Measurements from ENCODE around the gene ARHGEF17.

The ARHGEF17 gene

DNA sequence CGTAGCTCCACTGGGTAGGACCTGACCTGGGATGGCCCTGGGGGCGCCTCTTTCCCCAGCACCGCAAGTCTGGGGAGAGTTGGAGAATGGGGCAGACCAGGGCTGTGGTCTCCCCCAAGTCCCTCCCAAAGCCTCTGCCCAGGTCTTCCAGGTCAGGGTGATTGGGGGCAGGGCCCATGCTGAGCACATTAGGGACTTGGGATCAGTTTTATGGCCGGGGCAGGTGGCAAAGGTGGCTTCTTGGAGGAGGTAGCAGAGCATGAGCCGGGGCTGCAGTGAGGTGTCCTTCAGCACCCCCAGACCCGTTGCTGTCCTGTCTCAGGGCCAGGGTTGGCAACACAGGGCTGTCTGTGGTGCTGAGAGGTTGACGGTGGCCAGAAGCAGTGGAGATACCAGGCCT lies 74.1 kb downstream of the ARHGEF17 start:
- DNase-seq (ENCODE audit: low read depth in 3 of 3): no peak

DNA sequence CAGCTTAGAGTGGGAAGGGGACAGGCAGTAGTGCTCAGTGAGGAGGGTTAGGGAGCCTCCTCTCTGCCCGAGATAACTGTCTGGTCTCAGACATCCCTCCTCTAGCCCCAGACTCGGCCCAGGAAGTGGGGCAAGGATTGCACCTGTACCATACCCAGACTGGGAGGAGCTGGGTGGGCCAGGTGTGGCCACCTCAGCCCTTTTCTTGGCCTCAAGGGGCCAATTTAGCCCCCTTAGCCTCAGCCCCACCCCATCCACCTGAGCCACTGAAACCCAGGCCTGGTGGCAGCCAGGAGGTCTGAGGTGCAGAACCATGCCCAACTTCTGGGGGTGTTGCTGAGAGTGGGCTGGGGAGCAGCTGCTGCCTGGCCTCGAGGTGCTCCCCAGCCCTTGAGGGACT lies 74.7 kb downstream of the ARHGEF17 start:
- no peak for DNase-seq (ENCODE audit: low read depth in 3 of 3)

DNA sequence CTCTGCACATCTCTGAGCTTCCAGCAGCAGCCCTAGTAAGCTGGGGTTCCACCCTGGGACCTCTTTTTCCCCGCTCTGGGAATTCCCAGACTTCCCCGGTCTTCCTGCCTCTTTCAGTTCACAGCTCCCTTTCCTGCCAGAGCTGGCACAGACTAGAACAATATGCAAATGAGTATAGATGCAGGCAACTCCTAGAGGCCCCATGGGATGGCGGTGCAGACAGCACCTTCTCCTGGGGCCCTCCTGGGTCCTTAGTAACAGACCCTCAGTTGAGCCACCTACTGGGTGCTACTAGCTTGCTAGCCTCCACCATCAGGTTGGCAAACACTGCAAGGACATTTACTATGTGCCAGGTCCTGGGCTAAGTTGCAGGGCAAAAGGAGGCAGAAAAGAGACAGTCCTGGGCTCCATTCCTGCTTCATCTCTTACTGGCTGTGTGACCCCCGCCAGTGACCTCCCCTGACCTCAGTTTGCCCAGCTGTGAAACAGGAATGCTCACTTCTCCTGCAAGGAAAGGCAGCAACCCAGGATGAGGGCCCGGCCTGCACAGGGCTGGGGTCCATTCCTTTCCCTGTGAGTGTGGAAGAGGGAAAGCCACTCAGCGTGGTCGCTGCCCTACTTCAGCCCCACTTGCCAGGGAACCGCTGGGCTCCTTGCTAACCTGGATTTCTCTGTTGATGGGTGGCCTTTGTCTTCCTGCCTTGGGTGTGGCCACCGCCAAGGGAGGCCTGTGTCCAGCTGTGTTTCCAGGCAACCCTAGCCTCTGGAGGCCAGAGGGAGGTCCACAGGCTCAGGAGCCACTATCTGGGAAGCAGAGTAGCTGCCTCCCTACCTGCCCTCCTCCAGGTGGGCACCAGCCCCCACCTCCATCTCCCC lies 75.4 kb downstream of the ARHGEF17 start:
- no peak for DNase-seq (ENCODE audit: low read depth in 3 of 3)

DNA sequence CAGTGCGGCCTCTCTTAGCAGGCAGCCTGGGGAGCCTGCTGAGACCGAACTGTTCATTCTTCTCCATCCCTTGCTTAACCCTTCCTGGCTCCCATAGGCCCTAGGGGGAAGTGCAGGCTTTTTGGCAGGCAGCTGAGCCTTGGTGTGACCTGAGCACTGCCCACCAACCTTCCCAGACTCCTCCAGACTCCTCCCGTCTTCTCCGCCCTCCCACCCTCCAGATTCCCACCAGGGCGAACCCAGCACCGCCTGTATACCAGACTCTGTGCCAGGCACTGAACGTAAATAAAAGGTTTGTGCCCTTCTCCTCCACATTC lies 76.0 kb downstream of the ARHGEF17 start:
- DNase-seq (ENCODE audit: low read depth in 3 of 3): no peak

DNA sequence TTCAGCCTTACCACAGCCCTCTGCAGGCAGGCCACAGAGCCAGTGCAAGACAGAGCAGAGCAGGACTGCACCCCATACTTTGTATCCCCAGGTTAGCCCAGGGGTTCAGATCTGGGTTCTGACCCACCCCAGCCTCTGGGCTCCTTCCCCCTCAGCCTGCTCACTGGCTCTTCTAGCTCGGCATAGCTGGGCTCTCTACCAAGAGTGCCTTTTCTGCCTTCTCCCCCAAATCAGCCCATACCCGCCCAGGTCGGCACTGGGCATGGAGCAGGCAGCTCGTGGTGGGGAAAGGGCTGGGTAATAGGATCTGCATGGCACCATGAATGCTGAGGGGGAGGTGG lies 76.4 kb downstream of the ARHGEF17 start:
- no peak for DNase-seq (ENCODE audit: low read depth in 3 of 3)

DNA sequence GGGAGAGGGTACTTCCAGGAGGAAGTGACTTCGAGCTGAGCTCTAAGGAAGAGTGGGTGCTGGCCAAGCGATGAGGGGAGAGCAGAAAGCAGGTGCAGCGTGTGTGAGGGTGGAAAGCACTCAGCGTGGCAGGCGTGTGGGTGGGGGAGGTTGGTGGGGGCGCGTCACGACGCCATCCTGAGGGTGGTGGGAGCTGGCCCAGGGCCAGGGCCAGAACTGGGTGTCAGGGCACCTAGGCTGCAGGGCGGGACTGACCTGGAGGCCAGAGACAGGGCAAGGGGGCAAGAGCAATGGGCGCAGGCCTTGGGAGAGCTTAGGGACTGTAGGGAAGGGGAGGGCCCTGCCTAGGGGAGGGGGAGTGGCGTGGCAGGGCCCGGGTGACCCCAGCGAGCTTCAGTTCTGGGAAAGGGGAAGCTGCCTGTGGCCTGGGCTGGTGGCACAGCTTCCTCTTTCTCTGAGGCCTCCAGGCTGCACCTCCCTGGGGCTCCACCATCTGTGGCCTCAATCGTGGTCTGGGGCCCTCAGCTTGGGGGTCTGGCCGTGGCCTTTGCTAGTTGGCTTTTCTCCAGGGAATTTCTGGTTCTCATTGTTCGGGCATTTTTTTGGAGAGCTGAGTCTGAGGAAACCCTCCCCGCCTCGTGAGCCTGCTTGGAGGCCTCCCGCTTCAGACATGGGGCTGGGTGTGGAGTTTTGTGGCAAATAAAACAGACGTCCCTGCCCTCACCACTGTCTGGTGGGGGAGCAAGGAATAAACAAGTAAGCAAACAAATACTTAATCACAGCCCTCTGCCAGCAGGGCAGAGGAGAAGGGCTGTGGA lies 77.0 kb downstream of the ARHGEF17 start:
- DNase-seq (ENCODE audit: low read depth in 3 of 3): peak in 1 of 3 experiments; percentile 26

DNA sequence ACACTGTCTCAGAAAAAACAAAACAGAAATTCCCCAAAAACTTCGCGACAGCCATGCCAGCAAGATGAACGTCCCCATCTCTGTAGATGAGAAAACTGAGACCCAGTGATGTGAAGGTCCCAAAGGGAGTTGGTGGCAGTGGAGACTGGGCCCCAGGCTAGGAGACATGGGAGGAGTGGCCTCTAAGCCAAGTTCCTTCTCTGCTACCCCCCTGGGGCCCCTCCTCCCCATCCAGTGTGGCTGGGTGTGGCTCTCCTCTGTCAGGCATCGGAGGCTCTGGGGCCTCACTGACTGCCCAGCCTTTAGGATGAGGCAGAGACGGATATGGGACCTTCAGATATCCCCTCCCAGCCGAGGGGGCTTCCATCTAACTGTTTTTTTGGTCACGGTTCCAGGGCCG lies 77.9 kb downstream of the ARHGEF17 start:
- DNase-seq (ENCODE audit: low read depth in 3 of 3): no peak

DNA sequence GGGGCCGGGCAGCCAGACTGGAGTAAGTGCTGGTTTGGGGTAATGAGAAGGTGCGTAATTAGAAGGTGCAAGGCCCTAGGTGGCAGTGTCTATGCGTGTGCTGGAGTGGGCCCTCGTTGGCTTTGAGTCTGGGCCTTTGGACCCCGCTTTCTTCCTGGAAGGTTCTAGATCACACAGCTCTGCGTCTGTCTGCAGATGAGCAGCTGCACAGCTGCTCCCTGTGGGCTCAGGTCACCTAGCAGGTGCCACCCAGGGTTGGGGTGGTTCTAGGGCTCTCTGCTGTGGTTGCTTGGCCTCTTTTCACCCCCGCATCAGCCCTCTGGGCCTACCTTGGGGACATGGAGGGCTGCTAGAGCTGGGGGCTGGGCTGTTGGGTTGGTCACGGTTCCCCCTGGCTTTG lies 78.5 kb downstream of the ARHGEF17 start:
- DNase-seq (ENCODE audit: low read depth in 3 of 3): no peak

DNA sequence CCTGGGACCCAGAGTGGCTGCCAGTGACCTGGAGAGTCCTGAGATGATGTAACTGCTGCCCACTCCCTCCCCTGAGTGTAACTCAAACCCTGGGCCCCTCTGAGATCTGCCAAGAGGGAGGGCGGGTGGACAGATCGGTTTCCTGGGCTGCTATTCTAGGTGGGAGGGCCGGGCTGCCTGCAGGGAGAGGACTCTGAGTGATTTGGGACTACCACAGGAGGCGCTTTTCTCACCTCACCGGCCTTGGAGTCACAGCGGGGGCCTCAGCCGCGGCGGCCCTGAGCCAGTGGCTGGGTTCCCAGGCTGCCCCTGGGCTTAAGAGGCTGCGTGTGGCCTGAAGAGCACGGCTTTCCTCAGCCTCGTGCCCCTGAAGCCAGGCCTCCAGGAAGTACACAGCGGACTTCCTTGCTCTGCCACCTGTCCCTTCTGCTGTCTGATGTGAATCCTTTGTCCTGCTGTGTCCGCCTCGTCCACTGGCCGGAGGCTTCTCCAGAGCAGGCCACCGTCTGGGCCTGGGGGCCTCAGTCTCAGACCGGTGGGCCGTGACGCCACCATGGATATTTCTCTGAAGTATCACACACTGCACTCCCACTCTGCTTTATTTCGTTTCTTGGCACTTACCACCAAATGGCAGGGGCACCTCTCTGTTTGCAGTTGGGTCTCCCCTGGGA lies 79.7 kb downstream of the ARHGEF17 start:
- no peak for DNase-seq (ENCODE audit: low read depth in 3 of 3)

DNA sequence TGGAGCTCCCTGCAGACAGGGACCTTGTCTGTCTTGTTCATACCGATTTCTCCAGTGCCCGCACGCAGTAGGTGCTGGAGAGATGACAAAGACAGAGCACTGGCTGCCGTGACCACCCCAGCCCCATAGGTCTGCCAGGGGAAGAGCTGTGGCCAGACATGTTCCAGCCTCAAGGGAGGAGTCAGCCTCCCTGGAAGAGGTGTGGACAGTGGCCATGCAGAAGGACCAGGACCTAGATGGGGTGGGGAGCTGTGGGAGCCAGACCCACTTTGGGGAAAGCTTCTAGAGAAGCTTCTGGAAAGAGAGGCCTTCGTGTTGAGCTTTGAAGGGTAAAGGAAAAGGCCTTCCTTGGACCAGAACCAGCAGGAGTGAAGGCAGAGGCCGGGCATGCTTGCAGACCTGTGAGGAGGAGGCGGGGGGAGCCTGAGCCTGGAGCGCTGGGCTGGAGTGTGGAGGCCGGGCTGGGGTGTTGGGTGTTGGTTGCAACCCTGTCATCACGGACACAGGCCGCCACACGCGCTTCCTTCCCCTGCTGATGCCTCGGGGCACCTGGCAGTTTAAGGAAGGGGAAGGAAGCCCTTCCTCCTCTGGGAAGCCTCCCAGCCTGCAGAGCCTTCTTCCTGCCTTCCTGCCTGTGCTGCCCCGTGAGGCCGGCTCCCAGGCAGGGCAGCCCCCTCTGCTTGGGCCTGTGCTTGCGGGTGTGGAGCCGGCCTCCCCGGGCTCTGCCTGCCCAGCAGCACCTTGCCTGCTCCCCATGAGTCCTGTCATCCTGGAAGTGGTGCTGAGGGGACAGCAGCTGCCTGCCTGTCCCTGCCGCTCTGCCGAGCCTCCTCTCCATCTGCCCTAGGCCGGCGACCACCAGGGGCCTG lies 80.4 kb downstream of the ARHGEF17 start:
- DNase-seq (ENCODE audit: low read depth in 3 of 3): no peak

DNA sequence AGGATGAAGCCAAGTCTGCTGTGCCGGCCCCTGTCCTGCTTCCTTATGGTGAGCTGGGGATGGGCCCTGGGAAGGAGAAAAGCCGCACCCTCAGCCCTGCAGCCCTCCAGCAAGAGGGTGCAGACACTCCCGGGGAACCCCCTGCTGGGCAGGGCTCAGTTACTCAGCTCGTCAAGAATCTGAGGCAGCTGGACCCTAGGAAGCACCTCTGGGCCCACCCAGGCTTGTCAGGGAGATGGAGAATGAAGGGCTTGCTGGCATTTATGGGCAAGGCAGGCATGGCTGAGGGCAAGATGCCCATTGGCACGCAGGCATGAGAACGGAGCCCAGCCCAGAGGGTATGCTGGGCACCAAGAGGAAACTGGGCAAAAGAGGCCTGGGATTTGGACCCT lies 81.1 kb downstream of the ARHGEF17 start:
- DNase-seq (ENCODE audit: low read depth in 3 of 3): no peak

DNA sequence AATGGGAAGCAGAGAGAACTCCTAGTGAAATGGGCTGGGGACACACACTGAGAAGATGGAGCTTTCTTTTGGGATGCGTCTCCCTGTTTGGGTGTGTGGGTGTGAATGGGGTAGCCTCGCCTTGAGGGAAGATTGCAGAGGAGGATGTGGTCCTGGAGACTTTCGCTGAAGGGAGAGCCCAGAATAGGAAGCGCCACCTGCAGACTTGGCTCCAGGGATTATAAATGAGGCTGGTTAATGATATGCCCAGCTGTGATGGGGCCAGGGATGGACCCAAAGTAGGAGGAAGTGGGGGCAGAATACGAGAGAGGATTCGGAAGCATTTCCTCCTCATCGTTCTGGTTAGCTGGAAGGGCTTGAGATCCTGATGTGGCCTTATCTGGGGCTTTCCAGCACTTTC lies 81.8 kb downstream of the ARHGEF17 start:
- no peak for DNase-seq (ENCODE audit: low read depth in 3 of 3)

DNA sequence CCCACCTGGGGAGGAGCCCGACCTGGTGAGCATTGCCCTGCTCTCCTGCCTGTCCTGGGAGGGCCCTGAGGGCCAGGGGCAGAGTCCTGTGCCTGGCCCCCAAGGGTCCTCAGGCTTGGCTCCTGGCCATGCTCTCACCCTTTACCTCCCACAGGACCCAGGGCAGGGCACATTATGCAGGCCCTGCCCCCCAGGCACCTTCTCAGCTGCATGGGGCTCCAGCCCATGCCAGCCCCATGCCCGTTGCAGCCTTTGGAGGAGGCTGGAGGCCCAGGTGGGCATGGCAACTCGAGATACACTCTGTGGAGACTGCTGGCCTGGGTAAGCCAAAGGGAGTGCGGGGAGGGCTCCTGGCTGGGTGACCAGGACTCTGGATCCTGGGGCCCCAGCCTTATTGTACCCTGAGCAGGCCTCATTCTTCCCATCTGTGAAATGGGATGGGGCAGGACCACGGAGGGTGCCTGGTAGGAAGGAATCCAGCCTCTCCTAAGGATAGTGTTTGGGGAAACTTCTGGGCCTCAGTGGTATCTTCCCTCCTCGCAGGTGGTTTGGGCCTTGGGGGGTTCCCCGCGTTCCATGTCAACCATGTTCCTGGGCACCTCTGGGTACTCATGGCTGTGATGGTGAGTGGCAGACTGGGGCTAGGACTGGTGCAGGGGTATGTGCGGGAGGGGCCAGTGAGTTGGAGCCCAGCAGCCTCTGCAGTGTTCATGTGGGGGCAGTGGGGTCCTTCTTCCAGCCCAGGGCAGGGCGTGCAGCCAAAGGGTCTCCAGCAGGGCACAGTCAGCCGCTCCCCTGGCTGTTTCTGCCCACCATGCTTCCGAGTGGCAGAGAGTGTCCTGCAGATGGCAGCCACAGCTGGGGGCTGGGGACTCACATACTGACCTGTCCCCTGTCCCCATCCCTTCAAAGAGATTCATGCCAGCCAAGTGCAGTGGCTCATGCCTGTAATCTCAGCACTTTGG lies 82.8 kb downstream of the ARHGEF17 start:
- DNase-seq (ENCODE audit: low read depth in 3 of 3): no peak

DNA sequence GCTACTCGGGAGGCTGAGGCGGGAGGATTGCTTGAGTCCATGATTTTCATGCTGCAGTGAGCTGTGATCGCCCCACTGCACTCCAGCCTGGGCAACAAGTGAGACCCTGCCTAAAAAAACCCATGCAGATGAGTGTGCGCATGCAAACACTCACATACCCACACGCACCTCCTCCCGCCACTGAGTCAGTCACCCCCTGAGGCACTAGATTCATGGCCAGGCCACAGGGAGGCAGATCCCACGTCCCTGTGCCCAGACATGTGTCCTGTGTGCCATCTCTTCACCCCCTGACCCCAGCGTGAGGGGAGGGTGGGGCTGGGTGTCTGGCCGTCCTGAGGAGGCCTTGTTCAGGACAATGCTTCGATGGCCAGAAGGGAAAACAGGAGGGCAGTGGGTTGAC lies 83.6 kb downstream of the ARHGEF17 start:
- no peak for DNase-seq (ENCODE audit: low read depth in 3 of 3)

DNA sequence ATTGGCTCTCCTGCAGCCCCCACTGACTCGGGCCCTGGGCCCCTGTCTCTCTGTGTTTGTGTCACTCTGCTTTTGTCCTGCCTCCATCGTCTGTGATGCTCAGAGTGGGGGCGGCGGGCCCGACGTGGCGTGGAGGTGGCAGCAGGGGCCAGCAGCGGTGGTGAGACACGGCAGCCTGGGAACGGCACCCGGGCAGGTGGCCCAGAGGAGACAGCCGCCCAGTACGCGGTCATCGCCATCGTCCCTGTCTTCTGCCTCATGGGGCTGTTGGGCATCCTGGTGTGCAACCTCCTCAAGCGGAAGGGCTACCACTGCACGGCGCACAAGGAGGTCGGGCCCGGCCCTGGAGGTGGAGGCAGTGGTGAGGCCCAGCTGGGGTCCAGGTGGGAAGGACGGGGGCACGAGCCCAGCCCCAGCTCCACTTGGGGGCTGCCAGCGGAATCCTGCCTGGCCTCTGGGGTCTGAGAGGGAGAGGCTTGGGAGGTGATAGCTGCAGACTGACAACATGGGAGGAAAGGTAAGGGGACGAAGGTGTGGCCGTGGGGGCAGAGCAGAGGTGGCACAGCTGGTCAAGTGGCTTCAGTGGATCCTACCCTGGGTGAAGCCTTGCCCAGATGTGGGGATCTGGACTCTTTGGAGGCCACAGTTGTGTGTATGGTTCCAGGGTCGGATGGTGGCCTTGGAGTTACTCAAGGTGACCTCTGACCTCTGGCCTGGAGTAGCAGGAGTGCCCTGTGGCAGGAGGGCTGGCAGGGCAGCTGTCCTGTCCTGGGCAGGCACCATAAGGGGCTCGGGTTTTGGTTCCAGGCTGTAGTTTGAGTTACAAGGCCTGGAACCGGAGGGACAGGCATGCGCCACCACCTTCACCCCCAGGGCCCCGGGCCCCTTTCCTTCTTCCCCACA lies 84.3 kb downstream of the ARHGEF17 start:
- no peak for DNase-seq (ENCODE audit: low read depth in 3 of 3)

DNA sequence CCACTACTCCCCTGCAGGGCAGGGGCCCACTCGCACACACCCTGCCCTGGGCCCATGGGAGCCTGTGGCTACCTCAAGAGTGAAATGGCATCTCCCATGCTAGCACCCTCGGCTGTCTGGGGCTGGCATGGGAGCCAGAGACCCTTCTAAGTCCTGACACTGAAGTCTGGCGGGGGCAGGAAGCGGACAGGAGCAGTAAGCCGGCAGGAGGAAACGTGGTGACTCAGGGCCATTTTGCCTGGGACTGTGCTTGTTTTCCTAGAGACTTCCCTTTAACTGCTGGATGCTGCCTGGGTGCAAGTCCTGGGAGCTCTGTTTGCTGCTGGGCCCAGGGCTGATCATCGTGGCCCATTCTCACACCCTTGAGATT lies 84.9 kb downstream of the ARHGEF17 start:
- DNase-seq (ENCODE audit: low read depth in 3 of 3): no peak

DNA sequence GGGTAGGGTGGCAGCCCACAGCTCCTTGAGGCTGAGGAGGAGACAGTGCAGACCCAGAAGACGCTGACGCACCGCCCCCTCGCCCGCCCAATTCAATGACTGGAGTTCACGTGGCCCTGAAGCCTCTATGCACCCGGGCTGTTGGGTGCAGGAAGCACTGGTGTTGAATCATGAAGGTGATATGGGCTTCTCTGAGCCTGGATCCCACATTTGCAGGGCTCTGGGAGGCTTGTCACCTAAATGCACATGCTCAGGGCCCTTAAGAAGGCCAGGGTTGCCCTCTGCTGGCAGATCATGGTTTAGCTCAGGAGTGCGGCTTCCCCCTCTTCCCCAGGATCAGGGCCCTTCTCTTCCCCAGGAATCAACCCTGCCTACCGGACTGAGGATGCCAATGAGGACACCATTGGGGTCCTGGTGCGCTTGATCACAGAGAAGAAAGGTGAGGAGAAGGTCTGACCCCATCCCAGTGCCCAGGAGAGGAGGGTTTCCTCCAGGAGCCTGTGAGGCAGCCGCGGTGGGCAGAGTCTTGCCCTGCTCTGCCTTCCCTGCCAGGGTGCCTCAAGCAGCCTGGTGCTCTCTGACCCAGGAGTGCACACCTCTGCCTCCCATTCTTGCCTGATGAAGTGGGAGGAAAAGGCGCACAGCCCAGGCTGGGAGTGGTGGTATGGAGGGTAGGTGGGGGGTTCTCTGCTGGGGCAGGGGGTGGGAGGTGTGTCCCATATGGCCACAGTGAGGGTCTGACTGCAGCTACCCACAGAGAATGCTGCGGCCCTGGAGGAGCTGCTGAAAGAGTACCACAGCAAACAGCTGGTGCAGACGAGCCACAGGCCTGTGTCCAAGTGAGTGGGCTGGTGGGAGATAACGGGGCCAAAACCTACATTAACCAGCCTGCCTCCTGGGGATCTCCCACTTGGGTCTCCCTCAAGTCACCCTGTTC lies 85.7 kb downstream of the ARHGEF17 start:
- peak; percentile 33 to 47 (median 35) for DNase-seq (ENCODE audit: low read depth in 3 of 3)
